ENCODE results near the gene PDIA2.
"Not testable (repeated sequence)": the region's sequence is repeated elsewhere in the genome, so short reads cannot be mapped to it uniquely, and the experiment has no call there.

PDIA2 gene

GRCh38 chr16:263944-264343, 19.0 kb upstream of the PDIA2 start:
- DNase-seq = no peak

- DNase-seq = no peak
Measured at GRCh38 chr16:264440-264951, 18.5 kb upstream of the PDIA2 start.

GRCh38 chr16:265002-265529, 17.9 kb upstream of the PDIA2 start:
- no peak for DNase-seq

GRCh38 chr16:265711-266110, 17.3 kb upstream of the PDIA2 start:
- DNase-seq = peak; percentile 13

GRCh38 chr16:266258-267164, 16.5 kb upstream of the PDIA2 start:
- DNase-seq = peak; percentile 12

- DNase-seq = not testable (repeated sequence)
Measured at GRCh38 chr16:267562-267961, 15.4 kb upstream of the PDIA2 start.

GRCh38 chr16:268141-269053, 14.6 kb upstream of the PDIA2 start:
- DNase-seq = no peak

GRCh38 chr16:269061-269796, 13.7 kb upstream of the PDIA2 start:
- DNase-seq = no peak

- no peak for DNase-seq
Measured at GRCh38 chr16:270381-271255, 12.3 kb upstream of the PDIA2 start.

GRCh38 chr16:272633-273546, 10.1 kb upstream of the PDIA2 start:
- DNase-seq = no peak

GRCh38 chr16:273547-274421, 9.2 kb upstream of the PDIA2 start:
- no peak for DNase-seq

GRCh38 chr16:275041-275641, 7.8 kb upstream of the PDIA2 start:
- DNase-seq = no peak

GRCh38 chr16:275786-276232, 7.2 kb upstream of the PDIA2 start, which contains the start of gene RGS11:
TSS of gene RGS11 (minus strand) at chr16:275944. CDS start at chr16:275911, 33 bp downstream.
- no peak for DNase-seq

- DNase-seq = no peak
Measured at GRCh38 chr16:276426-277077, 6.4 kb upstream of the PDIA2 start.

- no peak for DNase-seq
Measured at GRCh38 chr16:278863-279366, 4.0 kb upstream of the PDIA2 start.

- no peak for DNase-seq
Measured at GRCh38 chr16:279531-279930, 3.4 kb upstream of the PDIA2 start.

- DNase-seq = no peak
Measured at GRCh38 chr16:280005-280460, 2.9 kb upstream of the PDIA2 start.

- DNase-seq = no peak
Measured at GRCh38 chr16:280552-280951, 2.4 kb upstream of the PDIA2 start, which contains the start of gene ARHGDIG. TSS of gene ARHGDIG (plus strand) at chr16:280591. CDS start at chr16:280681, 90 bp downstream.
